Suprapubic skin (tissue), 4 donors: ENCODE data around the gene FAM131C. TPM values are rescaled to one million over a fixed set of nuclear protein-coding genes. Genes with fewer than 3 reads are reported as not detected.
"Not testable (repeated sequence)": the region's sequence is repeated elsewhere in the genome, so short reads cannot be mapped to it uniquely, and the experiment has no call there.

Experiments
- DNase-seq, 2 donors: peaks; one replicate each; pipeline ENCODE4 v3.0.0-alpha.2; 2019; ENCODE audit warnings: low spot score in 2 of 2
- H3K27ac ChIP-seq: fragments of 200-600 bp; sonication (generic); one replicate; pipeline ENCODE4 v1.5.1; 2019
- H3K27me3 ChIP-seq: fragments of 200-600 bp; sonication (generic); one replicate; pipeline ENCODE4 v1.5.1; 2019
- H3K36me3 ChIP-seq: fragments of 200-600 bp; sonication (generic); one replicate; pipeline ENCODE4 v1.5.1; 2019
- H3K4me1 ChIP-seq: fragments of 200-600 bp; sonication (generic); one replicate; pipeline ENCODE4 v1.5.1; 2019
- H3K4me3 ChIP-seq: fragments of 200-600 bp; sonication (generic); one replicate; pipeline ENCODE4 v1.5.1; 2019; ENCODE audit warnings: mild to moderate bottlenecking
- H3K9me3 ChIP-seq: fragments of 200-600 bp; sonication (generic); one replicate; pipeline ENCODE4 v1.5.1; 2019
- CTCF ChIP-seq, 2 donors: fragments of 200-600 bp in 1 of 2; fragments of 450-650 bp in 1 of 2; sonication (generic) in 1 of 2; IDR thresholded peaks; one replicate each; pipeline ENCODE4 v1.5.1; 2016 to 2019; ENCODE audit warnings: antibody characterized with exemption in 2 of 2, mild to moderate bottlenecking in 1 of 2, moderate library complexity in 1 of 2
- EP300 ChIP-seq: sonication (generic); formaldehyde crosslinking; IDR thresholded peaks from one replicate; pipeline ENCODE4 v1.6.1; 2017; ENCODE audit warnings: antibody characterized with exemption
- POLR2A ChIP-seq, 2 donors: fragments of 450-650 bp; IDR thresholded peaks; one replicate each; pipeline ENCODE4 v1.6.1; 2017; ENCODE audit warnings: antibody characterized with exemption in 2 of 2, mild to moderate bottlenecking in 2 of 2, moderate library complexity in 2 of 2
- POLR2AphosphoS5 ChIP-seq, 3 donors: sonication (generic); formaldehyde crosslinking; IDR thresholded peaks; one replicate each; pipeline ENCODE4 v1.6.1; 2017; ENCODE audit warnings: antibody characterized with exemption in 3 of 3
- WGBS: methylation state at CpG from one replicate; pipeline ENCODE4 v1.1.5; 2018; 5-methylcytosine and 5-hydroxymethylcytosine counted together
- total RNA-seq, 4 donors: library from RNA; depleted of rRNA; stranded (reverse); fragments of >200 nt; gene quantifications; one replicate each; pipeline ENCODE4 v1.1.0, GENCODE V29; 2016

The FAM131C gene
- total RNA-seq, 4 donors from 2014 or later = 0.72 to 1.6 (median 1.2) TPM; not detected in 1

DNA sequence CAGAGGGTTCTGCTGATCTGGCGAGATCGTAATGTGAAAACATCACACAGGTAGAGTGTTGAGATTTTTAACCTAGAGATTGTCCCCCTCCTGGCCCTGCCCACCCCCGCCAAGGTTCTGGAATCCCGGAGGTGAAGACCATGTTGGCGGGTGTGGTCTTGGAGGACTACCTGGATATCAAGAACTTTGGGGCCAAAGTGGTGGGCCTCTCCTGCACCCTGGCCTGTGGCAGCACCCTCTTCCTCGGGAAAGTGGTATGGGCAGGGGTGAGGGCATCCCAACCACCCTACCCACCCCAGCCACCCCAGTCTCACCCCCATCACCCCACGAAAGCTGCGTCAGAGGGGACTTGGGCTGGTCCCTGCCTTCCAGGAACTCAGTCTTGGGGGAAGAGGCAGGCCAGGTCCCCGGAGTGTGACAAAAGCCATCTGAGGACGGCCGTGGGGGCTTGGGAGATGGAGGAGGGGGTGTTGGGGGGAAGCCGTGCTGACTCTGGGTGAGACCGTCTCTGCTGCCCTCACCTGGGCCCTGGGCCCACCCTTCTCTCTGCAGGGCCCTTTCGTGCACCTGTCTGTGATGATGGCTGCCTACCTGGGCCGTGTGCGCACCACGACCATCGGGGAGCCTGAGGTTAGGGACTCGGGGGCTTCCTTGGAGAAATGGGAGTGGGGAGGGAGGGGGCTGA lies 25.5 kb downstream of the FAM131C start:
- Histone ChIP-seq H3K36me3 (no peaks in the 10 kb centered on the region), H3K27ac (no peak overlapping the region), H3K27me3 (no peaks in the 10 kb centered on the region), H3K4me3 (peak overlapping the region; percentile 42), H3K9me3 (no peaks in the 10 kb centered on the region), H3K4me1 (peaks cover 12% of the 10 kb centered on the region)
- 80% methylated on average over 18 of the region's 19 CpGs for WGBS
- DNase-seq = no peak
- no peak for TF ChIP-seq CTCF (IDR thresholded peaks at IDR 0.05)
- no peak for TF ChIP-seq POLR2AphosphoS5 (IDR thresholded peaks at IDR 0.05)
- no peak for TF ChIP-seq EP300
- no peak for TF ChIP-seq POLR2A (IDR thresholded peaks at IDR 0.05)

- H3K36me3 ChIP-seq = no peaks in the 10 kb centered on the region
- no peak overlapping the region for H3K4me3 ChIP-seq
- no peaks in the 10 kb centered on the region for H3K27me3 ChIP-seq
- no peak for TF ChIP-seq CTCF (IDR thresholded peaks at IDR 0.05)
- no peak for TF ChIP-seq EP300
- TF ChIP-seq POLR2AphosphoS5 (IDR thresholded peaks at IDR 0.05) = no peak
- no peak for TF ChIP-seq POLR2A (IDR thresholded peaks at IDR 0.05)
- peaks cover 12% of the 10 kb centered on the region for H3K4me1 ChIP-seq
- H3K27ac ChIP-seq = no peak overlapping the region
- 58% methylated on average over 4 of the region's 7 CpGs for WGBS
- no peak for DNase-seq
- no peaks in the 10 kb centered on the region for H3K9me3 ChIP-seq
Measured at GRCh38 chr1:16046842-16047241, 26.6 kb downstream of the FAM131C start.

DNA sequence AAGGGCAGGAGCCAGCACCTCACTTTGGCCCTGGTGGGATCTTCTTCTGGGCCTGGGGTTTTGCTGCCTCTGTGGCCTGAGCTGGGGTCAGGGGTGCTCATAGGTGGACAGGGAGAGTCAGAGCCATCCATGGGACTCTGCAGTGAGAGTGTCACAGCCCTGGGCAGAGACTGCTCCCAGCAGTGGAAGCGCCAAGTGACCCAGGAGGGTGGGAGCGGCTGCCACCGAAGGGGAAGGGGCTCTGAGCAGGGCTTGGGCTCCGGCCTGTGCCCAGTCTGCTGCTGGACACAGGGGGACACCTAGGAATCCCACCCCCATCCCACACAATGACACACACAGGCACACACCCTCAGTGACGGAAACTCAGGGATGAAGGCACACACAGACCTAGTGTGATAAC lies 29.5 kb downstream of the FAM131C start:
- TF ChIP-seq POLR2A (IDR thresholded peaks at IDR 0.05) (no peak), EP300 (no peak), POLR2AphosphoS5 (IDR thresholded peaks at IDR 0.05) (no peak), CTCF (IDR thresholded peaks at IDR 0.05) (no peak)
- no peak for DNase-seq
- no CpG with 5 or more reads among the region's 5 CpGs for WGBS
- Histone ChIP-seq H3K36me3 (no peaks in the 10 kb centered on the region), H3K4me3 (no peak overlapping the region), H3K9me3 (no peaks in the 10 kb centered on the region), H3K27ac (no peak overlapping the region), H3K27me3 (no peaks in the 10 kb centered on the region), H3K4me1 (peaks cover 10% of the 10 kb centered on the region)

- DNase-seq = no peak
- 65% methylated on average over 7 of the region's 7 CpGs for WGBS
- TF ChIP-seq POLR2AphosphoS5 (IDR thresholded peaks at IDR 0.05) = no peak
- TF ChIP-seq CTCF (IDR thresholded peaks at IDR 0.05) = no peak
- no peak for TF ChIP-seq POLR2A (IDR thresholded peaks at IDR 0.05)
- TF ChIP-seq EP300 = no peak
- no peak within 1 kb of the TSS for H3K4me3 ChIP-seq
- no peaks in the 10 kb centered on the region for H3K9me3 ChIP-seq
- no peak within 1 kb of the TSS for H3K27ac ChIP-seq
- no peaks in the 10 kb centered on the region for H3K27me3 ChIP-seq
- H3K4me1 ChIP-seq = peaks cover 6% of the 10 kb centered on the region
- H3K36me3 ChIP-seq = no peaks in the 10 kb centered on the region
Measured at GRCh38 chr1:16043521-16043920, 29.9 kb downstream of the FAM131C start, which contains the start of gene CLCNKB. Gene CLCNKB, plus strand, starts transcription at chr1:16043782. Its CDS starts 711 bp downstream, at chr1:16044493.

DNA sequence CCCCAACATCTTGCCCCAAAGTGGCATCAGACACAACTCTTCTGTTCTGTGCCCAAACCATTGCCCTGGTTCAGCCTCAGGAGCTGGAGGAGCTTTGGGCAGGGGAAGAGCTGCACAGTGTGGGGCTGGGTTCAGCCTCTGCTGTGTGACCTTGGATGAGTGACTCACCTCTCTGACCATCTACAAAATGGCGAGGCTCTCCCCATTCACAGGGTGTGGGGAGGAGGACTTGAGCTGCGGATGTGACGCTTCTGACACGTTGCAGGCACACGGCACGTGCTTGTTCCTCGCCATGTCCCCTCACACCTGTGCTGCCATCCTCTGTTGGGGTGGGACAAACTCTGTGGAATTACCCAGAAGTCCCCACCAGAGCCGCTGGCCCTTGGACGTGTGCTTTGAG lies 30.8 kb downstream of the FAM131C start:
- DNase-seq, H3K36me3 ChIP-seq, H3K27ac ChIP-seq, H3K4me1 ChIP-seq, H3K9me3 ChIP-seq, H3K27me3 ChIP-seq, H3K4me3 ChIP-seq: not testable (repeated sequence)
- WGBS = 86% methylated on average over 5 of the region's 9 CpGs

GRCh38 chr1:16042096-16042495 lies 31.4 kb downstream of the FAM131C start:
- no peaks in the 10 kb centered on the region for H3K36me3 ChIP-seq
- TF ChIP-seq POLR2AphosphoS5 (IDR thresholded peaks at IDR 0.05) = no peak
- TF ChIP-seq POLR2A (IDR thresholded peaks at IDR 0.05) = no peak
- no peak for TF ChIP-seq CTCF (IDR thresholded peaks at IDR 0.05)
- TF ChIP-seq EP300 = no peak
- H3K9me3 ChIP-seq = no peaks in the 10 kb centered on the region
- no peak overlapping the region for H3K27ac ChIP-seq
- H3K4me1 ChIP-seq = no peaks in the 10 kb centered on the region
- no peak for DNase-seq
- H3K4me3 ChIP-seq = no peak overlapping the region
- H3K27me3 ChIP-seq = no peaks in the 10 kb centered on the region
- WGBS = 66% methylated on average over 4 of the region's 9 CpGs
